HEK293 (cell line): ENCODE results near the gene LRP1B.

ENCODE experiments used
- CTCF ChIP-seq: fragments of 450-650 bp; formaldehyde crosslinking; IDR thresholded peaks from 2 replicates; pipeline ENCODE4 v1.5.1; 2016; ENCODE audit warnings: missing biosample characterization, missing genetic modification characterization
- ZBTB8A ChIP-seq: fragments of 450-650 bp; formaldehyde crosslinking; IDR thresholded peaks from 2 replicates; pipeline ENCODE4 v1.5.1; 2016; ENCODE audit warnings: missing biosample characterization, missing genetic modification characterization
- ZFP37 ChIP-seq: fragments of 450-650 bp; formaldehyde crosslinking; IDR thresholded peaks from 2 replicates; pipeline ENCODE4 v1.5.1; 2016; ENCODE audit warnings: missing biosample characterization, missing genetic modification characterization
- ZNF121 ChIP-seq: fragments of 450-650 bp; formaldehyde crosslinking; IDR thresholded peaks from 2 replicates; pipeline ENCODE4 v1.5.1; 2016; ENCODE audit warnings: missing biosample characterization, missing genetic modification characterization
- ZNF292 ChIP-seq: fragments of 450-650 bp; formaldehyde crosslinking; IDR thresholded peaks from 2 replicates; pipeline ENCODE4 v1.5.1; 2016; ENCODE audit warnings: low read depth, missing biosample characterization, missing genetic modification characterization, borderline replicate concordance
- ZNF433 ChIP-seq: fragments of 450-650 bp; formaldehyde crosslinking; IDR thresholded peaks from 2 replicates; pipeline ENCODE4 v1.5.1; 2016; ENCODE audit warnings: missing biosample characterization, missing genetic modification characterization, low read depth
- ZNF596 ChIP-seq: fragments of 450-650 bp; IDR thresholded peaks from 2 replicates; pipeline ENCODE4 v1.5.0; 2018; ENCODE audit warnings: missing biosample characterization, mild to moderate bottlenecking, missing genetic modification characterization, moderate library complexity
- ZNF704 ChIP-seq: fragments of 450-650 bp; formaldehyde crosslinking; IDR thresholded peaks from 2 replicates; pipeline ENCODE4 v1.5.1; 2016; ENCODE audit warnings: missing biosample characterization, missing genetic modification characterization
- ZNF747 ChIP-seq: fragments of 450-650 bp; formaldehyde crosslinking; IDR thresholded peaks from 2 replicates; pipeline ENCODE4 v1.5.1; 2016; ENCODE audit warnings: missing biosample characterization, missing genetic modification characterization
- ZNF776 ChIP-seq: fragments of 450-650 bp; formaldehyde crosslinking; IDR thresholded peaks from 2 replicates; pipeline ENCODE4 v1.5.0; 2017; ENCODE audit warnings: missing biosample characterization, missing genetic modification characterization, borderline replicate concordance
- ZSCAN18 ChIP-seq: fragments of 450-650 bp; formaldehyde crosslinking; IDR thresholded peaks from 2 replicates; pipeline ENCODE4 v1.5.1; 2016; ENCODE audit warnings: missing biosample characterization, missing genetic modification characterization
- TF ChIP-seq, protein P1 (sequence below): fragments of 450-650 bp; formaldehyde crosslinking; IDR thresholded peaks from 2 replicates; pipeline ENCODE4 v1.5.1; 2016; ENCODE audit warnings: missing biosample characterization, missing genetic modification characterization

GRCh38 chr2:142029974-142030373, 100.8 kb downstream of the LRP1B start:
- no peak for TF ChIP-seq ZNF121 (tag by site-specific recombination)
- TF ChIP-seq ZNF596 (tag by site-specific recombination): no peak
- no peak for TF ChIP-seq ZBTB8A
- TF ChIP-seq, protein P1, sequence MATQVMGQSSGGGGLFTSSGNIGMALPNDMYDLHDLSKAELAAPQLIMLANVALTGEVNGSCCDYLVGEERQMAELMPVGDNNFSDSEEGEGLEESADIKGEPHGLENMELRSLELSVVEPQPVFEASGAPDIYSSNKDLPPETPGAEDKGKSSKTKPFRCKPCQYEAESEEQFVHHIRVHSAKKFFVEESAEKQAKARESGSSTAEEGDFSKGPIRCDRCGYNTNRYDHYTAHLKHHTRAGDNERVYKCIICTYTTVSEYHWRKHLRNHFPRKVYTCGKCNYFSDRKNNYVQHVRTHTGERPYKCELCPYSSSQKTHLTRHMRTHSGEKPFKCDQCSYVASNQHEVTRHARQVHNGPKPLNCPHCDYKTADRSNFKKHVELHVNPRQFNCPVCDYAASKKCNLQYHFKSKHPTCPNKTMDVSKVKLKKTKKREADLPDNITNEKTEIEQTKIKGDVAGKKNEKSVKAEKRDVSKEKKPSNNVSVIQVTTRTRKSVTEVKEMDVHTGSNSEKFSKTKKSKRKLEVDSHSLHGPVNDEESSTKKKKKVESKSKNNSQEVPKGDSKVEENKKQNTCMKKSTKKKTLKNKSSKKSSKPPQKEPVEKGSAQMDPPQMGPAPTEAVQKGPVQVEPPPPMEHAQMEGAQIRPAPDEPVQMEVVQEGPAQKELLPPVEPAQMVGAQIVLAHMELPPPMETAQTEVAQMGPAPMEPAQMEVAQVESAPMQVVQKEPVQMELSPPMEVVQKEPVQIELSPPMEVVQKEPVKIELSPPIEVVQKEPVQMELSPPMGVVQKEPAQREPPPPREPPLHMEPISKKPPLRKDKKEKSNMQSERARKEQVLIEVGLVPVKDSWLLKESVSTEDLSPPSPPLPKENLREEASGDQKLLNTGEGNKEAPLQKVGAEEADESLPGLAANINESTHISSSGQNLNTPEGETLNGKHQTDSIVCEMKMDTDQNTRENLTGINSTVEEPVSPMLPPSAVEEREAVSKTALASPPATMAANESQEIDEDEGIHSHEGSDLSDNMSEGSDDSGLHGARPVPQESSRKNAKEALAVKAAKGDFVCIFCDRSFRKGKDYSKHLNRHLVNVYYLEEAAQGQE (tag by site-specific recombination): no peak
- TF ChIP-seq CTCF (tag by site-specific recombination): no peak
- TF ChIP-seq ZSCAN18 (tag by site-specific recombination): no peak
- TF ChIP-seq ZFP37 (tag by site-specific recombination): no peak
- TF ChIP-seq ZNF292: no peak
- no peak for TF ChIP-seq ZNF747 (tag by site-specific recombination)
- TF ChIP-seq ZNF704 (tag by site-specific recombination): no peak
- no peak for TF ChIP-seq ZNF776
- no peak for TF ChIP-seq ZNF433 (tag by site-specific recombination)
